Retinal pigment epithelial cell (primary cell): ENCODE measurements around the gene IQCE.
A peak's percentile ranks its signal among the peaks of the same experiment; 100 is the strongest.

Experiments
- DNase-seq: peaks from one replicate; pipeline ENCODE4 v3.0.0-alpha.2; 2010; ENCODE audit warnings: low read depth
- H3K4me3 ChIP-seq: 2 replicates; pipeline ENCODE4 v1.5.1; 2011; ENCODE audit warnings: mild to moderate bottlenecking, low read length, control low read depth, moderate library complexity
- CTCF ChIP-seq: conservative IDR thresholded peaks from 2 replicates; pipeline ENCODE4 v1.5.1; 2011; ENCODE audit warnings: low read depth, low read length, control low read depth, inconsistent platforms

The IQCE gene

GRCh38 chr7:2657208-2657607 is 98.4 kb downstream of the IQCE start:
- TF ChIP-seq CTCF = no peak

GRCh38 chr7:2657920-2658671 is 99.3 kb downstream of the IQCE start:
- no peak overlapping the region for H3K4me3 ChIP-seq
- TF ChIP-seq CTCF = no peak
- no peak for DNase-seq

More at GRCh38 chr7:2657208-2657607, 98.4 kb downstream of the IQCE start:
- no peak overlapping the region for H3K4me3 ChIP-seq
- DNase-seq = no peak

- TF ChIP-seq CTCF = no peak
- no peak for DNase-seq
- no peak overlapping the region for H3K4me3 ChIP-seq
These were observed 100.2 kb downstream of the IQCE start for GRCh38 chr7:2658941-2659340.

- DNase-seq = no peak
- no peak for TF ChIP-seq CTCF
- no peak overlapping the region for H3K4me3 ChIP-seq
These were observed 101.0 kb downstream of the IQCE start for GRCh38 chr7:2659556-2660358.

GRCh38 chr7:2660359-2661095 is 101.7 kb downstream of the IQCE start:
- TF ChIP-seq CTCF = peak; percentile 49
- no peak for DNase-seq
- no peak overlapping the region for H3K4me3 ChIP-seq

GRCh38 chr7:2661096-2661449 is 102.3 kb downstream of the IQCE start:
- no peak overlapping the region for H3K4me3 ChIP-seq
- DNase-seq = no peak
- no peak for TF ChIP-seq CTCF
